Vagina (tissue), 2 donors: Measurements from ENCODE around the gene F2RL1.

Source experiments
- CTCF ChIP-seq, 3 experiments: fragments of 450-650 bp in 2 of 3; fragments of 200-600 bp in 1 of 3; sonication (generic) in 1 of 3; IDR thresholded peaks; one replicate each; pipeline ENCODE4 v1.5.1; 2017 to 2019; ENCODE audit warnings: antibody characterized with exemption in 3 of 3, mild to moderate bottlenecking in 2 of 3, moderate library complexity in 2 of 3
- POLR2A ChIP-seq, 2 donors: fragments of 450-650 bp; IDR thresholded peaks; one replicate each; pipeline ENCODE4 v1.6.1; 2017; ENCODE audit warnings: antibody characterized with exemption in 2 of 2, mild to moderate bottlenecking in 2 of 2, moderate library complexity in 2 of 2

DNA sequence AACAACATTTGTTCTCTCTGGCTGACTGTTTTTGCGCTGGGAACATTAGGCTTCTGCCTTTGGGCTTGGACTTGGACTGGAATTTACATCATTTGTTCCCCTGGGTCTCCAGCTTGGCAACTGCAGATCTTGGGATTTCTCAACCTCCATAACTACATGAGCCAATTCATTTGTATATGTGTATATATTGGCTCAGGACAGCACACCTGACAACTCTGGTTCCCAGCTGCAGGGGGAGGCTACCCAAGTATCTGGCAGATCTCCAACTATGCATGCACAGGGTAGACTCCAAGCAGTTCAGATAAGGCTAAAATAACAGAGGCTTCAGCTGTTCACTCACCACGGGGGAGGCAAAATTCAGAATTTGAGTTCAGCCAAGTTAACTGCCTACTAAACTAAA, 31.6 kb upstream of the F2RL1 start:
- TF ChIP-seq CTCF (IDR thresholded peaks at IDR 0.05) (no peak), POLR2A (IDR thresholded peaks at IDR 0.05) (no peak)
